H1 (cell line): ENCODE results near the gene CDKN1A. TPM values are rescaled to one million over a fixed set of nuclear protein-coding genes. Genes with fewer than 3 reads are reported as not detected.

Experiments
- CTCF ChIA-PET: fragments of 300-600 bp; sonication (Branson Sonifier 250); formaldehyde crosslinking; loops from one replicate; lab custom pipeline; 2021; ENCODE audit not compliant: partially characterized antibody; lab: Charles Lee
- POLR2A ChIA-PET: fragments of 300-600 bp; sonication (Branson Sonifier 250); formaldehyde crosslinking; loops from one replicate; lab custom pipeline; 2021; ENCODE audit warnings: inconsistent platforms; ENCODE audit not compliant: partially characterized antibody; lab: Charles Lee
- DNase-seq, 2 experiments: peaks; one replicate each; pipeline versions ENCODE4 v3.0.0 to v3.0.0-alpha.2; 2010 to 2022; ENCODE audit warnings: low spot score in 2 of 2, low read depth in 1 of 2, mixed read lengths in 1 of 2
- FAIRE-seq: peaks from 2 replicates; lab custom pipeline; 2011; peaks lifted over from hg19 to GRCh38; lab: Jason Lieb, UNC
- H2AFZ ChIP-seq: 2 replicates; pipeline ENCODE4 v1.8.1; 2012; ENCODE audit warnings: low read length, inconsistent platforms
- H2AK5ac ChIP-seq: 2 replicates; pipeline ENCODE4 v1.6.1; 2013; ENCODE audit warnings: low read depth, low read length
- H2BK120ac ChIP-seq: replicated peaks from 2 replicates; pipeline ENCODE3; 2013; ENCODE audit warnings: low read depth, low read length, inconsistent platforms
- H2BK12ac ChIP-seq: 2 replicates; pipeline ENCODE4 v1.6.1; 2013; ENCODE audit warnings: low read depth, low read length
- H2BK15ac ChIP-seq: 2 replicates; pipeline ENCODE4 v1.6.1; 2013; ENCODE audit warnings: low read length
- H2BK20ac ChIP-seq: 2 replicates; pipeline ENCODE4 v1.6.1; 2013; ENCODE audit warnings: low read length
- H2BK5ac ChIP-seq: 2 replicates; pipeline ENCODE4 v1.6.1; 2013; ENCODE audit warnings: low read depth, low read length
- H3K14ac ChIP-seq: 2 replicates; pipeline ENCODE4 v1.6.1; 2013; ENCODE audit warnings: inconsistent platforms; ENCODE audit not compliant: insufficient read length
- H3K18ac ChIP-seq: 2 replicates; pipeline ENCODE4 v1.6.1; 2013; ENCODE audit warnings: low read length; ENCODE audit errors: extremely low read depth
- H3K23ac ChIP-seq: 2 replicates; pipeline ENCODE4 v1.6.1; 2013; ENCODE audit warnings: inconsistent platforms; ENCODE audit not compliant: insufficient read length
- H3K23me2 ChIP-seq: 2 replicates; pipeline ENCODE4 v1.6.1; 2013; ENCODE audit warnings: low read depth, low read length
- H3K27ac ChIP-seq: 2 replicates; pipeline ENCODE4 v1.6.1; 2011; ENCODE audit warnings: low read depth, low read length, inconsistent platforms
- H3K27me3 ChIP-seq, 4 experiments: replicated peaks in 1 of 4; 1 replicate in 1 of 4; 2 replicates in 3 of 4; pipeline versions ENCODE4 v1.6.1 to v1.8.1; 2011 to 2013; ENCODE audit warnings: low read length in 3 of 4, mild to moderate bottlenecking in 3 of 4, inconsistent platforms in 2 of 4, mixed read lengths in 2 of 4, moderate library complexity in 1 of 4; ENCODE audit not compliant: control insufficient read depth in 3 of 4, insufficient read depth in 3 of 4; ENCODE audit errors: extremely low read depth in 1 of 4
- H3K36me3 ChIP-seq, 4 experiments: 2 replicates each; pipeline versions ENCODE4 v1.6.1 to v1.8.1; 2011 to 2013; ENCODE audit warnings: mild to moderate bottlenecking in 4 of 4, low read length in 3 of 4, moderate library complexity in 2 of 4, control low read depth in 1 of 4, inconsistent platforms in 1 of 4; ENCODE audit not compliant: insufficient read depth in 4 of 4, control insufficient read depth in 2 of 4
- H3K4ac ChIP-seq: replicated peaks from 2 replicates; pipeline ENCODE3; 2013; ENCODE audit warnings: low read length, low read depth, mixed read lengths, inconsistent platforms; ENCODE audit not compliant: insufficient read length
- H3K4me1 ChIP-seq, 4 experiments: replicated peaks in 1 of 4; 1 replicate in 1 of 4; 2 replicates in 3 of 4; pipeline versions ENCODE4 v1.6.1 to v1.8.1; 2011 to 2013; ENCODE audit warnings: low read length in 3 of 4, inconsistent platforms in 2 of 4, mixed read lengths in 1 of 4; ENCODE audit not compliant: insufficient read depth in 4 of 4, control insufficient read depth in 3 of 4
- H3K4me2 ChIP-seq, 2 experiments: 2 replicates each; pipeline versions ENCODE4 v1.6.1 to v1.8.1; 2011 to 2013; ENCODE audit warnings: low read depth in 2 of 2, low read length in 2 of 2, control low read depth in 1 of 2, inconsistent platforms in 1 of 2, mild to moderate bottlenecking in 1 of 2; ENCODE audit not compliant: insufficient read depth in 1 of 2
- H3K4me3 ChIP-seq, 4 experiments: fragments of 200-600, 300-600 bp in 1 of 4; sonication (generic), shearing (Covaris generic), sonication (Bioruptor Twin) in 1 of 4; 2 replicates each; pipeline versions ENCODE4 v1.5.1 to v1.8.1; 2011 to 2016; ENCODE audit warnings: low read length in 4 of 4, low read depth in 3 of 4, control low read depth in 2 of 4, inconsistent platforms in 2 of 4, mild to moderate bottlenecking in 2 of 4, mixed read lengths in 1 of 4, moderate library complexity in 1 of 4; ENCODE audit not compliant: insufficient read depth in 2 of 4; ENCODE audit errors: extremely low read depth in 1 of 4
- H3K56ac ChIP-seq: replicated peaks from 2 replicates; pipeline ENCODE3; 2013; ENCODE audit warnings: low read depth, mild to moderate bottlenecking, mixed read lengths, low read length, inconsistent platforms; ENCODE audit not compliant: insufficient read length
- H3K79me1 ChIP-seq: 2 replicates; pipeline ENCODE4 v1.6.1; 2013; ENCODE audit warnings: low read depth, low read length, control low read depth
- H3K79me2 ChIP-seq, 2 experiments: 2 replicates each; pipeline versions ENCODE4 v1.6.1 to v1.8.1; 2012 to 2013; ENCODE audit warnings: low read length in 2 of 2, mild to moderate bottlenecking in 2 of 2, inconsistent platforms in 1 of 2; ENCODE audit not compliant: insufficient read depth in 2 of 2, control insufficient read depth in 1 of 2
- H3K9ac ChIP-seq, 4 experiments: replicated peaks in 1 of 4; 1 replicate in 1 of 4; 2 replicates in 3 of 4; pipeline versions ENCODE4 v1.6.1 to v1.8.1; 2011 to 2013; ENCODE audit warnings: low read depth in 3 of 4, low read length in 3 of 4, control low read depth in 2 of 4, mild to moderate bottlenecking in 2 of 4, moderate library complexity in 2 of 4, inconsistent platforms in 1 of 4; ENCODE audit errors: extremely low read depth in 1 of 4
- H3K9me3 ChIP-seq, 2 experiments: 2 replicates each; pipeline versions ENCODE4 v1.6.1 to v1.8.1; 2012 to 2013; ENCODE audit warnings: mild to moderate bottlenecking in 2 of 2, moderate library complexity in 2 of 2, control low read depth in 1 of 2, inconsistent platforms in 1 of 2, low read depth in 1 of 2, low read length in 1 of 2, mixed read lengths in 1 of 2; ENCODE audit not compliant: insufficient read depth in 2 of 2
- H4K20me1 ChIP-seq, 2 experiments: replicated peaks in 1 of 2; 2 replicates each; pipeline versions ENCODE3 to v1.8.1; 2011 to 2013; ENCODE audit warnings: inconsistent platforms in 2 of 2, low read length in 2 of 2, mild to moderate bottlenecking in 1 of 2; ENCODE audit not compliant: insufficient read depth in 2 of 2, control insufficient read depth in 1 of 2
- H4K5ac ChIP-seq: 2 replicates; pipeline ENCODE4 v1.6.1; 2013; ENCODE audit warnings: low read length, low read depth, mixed read lengths, inconsistent platforms; ENCODE audit not compliant: insufficient read length
- H4K8ac ChIP-seq: 2 replicates; pipeline ENCODE4 v1.8.0; 2013; ENCODE audit warnings: mild to moderate bottlenecking, moderate library complexity, low read length, inconsistent platforms; ENCODE audit not compliant: insufficient read depth; ENCODE audit errors: extremely low read depth
- H4K91ac ChIP-seq: replicated peaks from 2 replicates; pipeline ENCODE3; 2013; ENCODE audit warnings: low read length, mixed read lengths, inconsistent platforms; ENCODE audit not compliant: insufficient read length
- EZH2 ChIP-seq: fragments of 200-600 bp; sonication (generic); IDR thresholded peaks from 2 replicates; pipeline ENCODE4 v1.7.1; 2012; ENCODE audit warnings: low read depth, mild to moderate bottlenecking, moderate library complexity, low read length, inconsistent platforms; ENCODE audit not compliant: severe bottlenecking
- GABPA ChIP-seq: IDR thresholded peaks from 2 replicates; pipeline ENCODE4 v1.6.1; 2011; ENCODE audit warnings: mild to moderate bottlenecking, low read length, moderate library complexity, borderline replicate concordance; ENCODE audit not compliant: insufficient read depth
- HDAC2 ChIP-seq, 2 experiments: fragments of 300-600 bp in 1 of 2; sonication (generic) in 1 of 2; IDR thresholded peaks; 2 replicates each; pipeline ENCODE4 v1.6.1; 2011 to 2012; ENCODE audit warnings: low read depth in 2 of 2, low read length in 2 of 2, mild to moderate bottlenecking in 2 of 2, moderate library complexity in 2 of 2, borderline replicate concordance in 1 of 2, inconsistent platforms in 1 of 2
- HDAC6 ChIP-seq: IDR thresholded peaks from one replicate; pipeline ENCODE4 v1.7.1; 2012; ENCODE audit warnings: low read depth, mild to moderate bottlenecking, inconsistent platforms, low read length, moderate library complexity
- JUN ChIP-seq: IDR thresholded peaks from 2 replicates; pipeline ENCODE4 v1.6.1; 2011; ENCODE audit warnings: low read depth, mild to moderate bottlenecking, improper control_type of control experiment, low read length
- KDM4A ChIP-seq: IDR thresholded peaks from one replicate; pipeline ENCODE4 v1.7.1; 2012; ENCODE audit warnings: low read depth, mild to moderate bottlenecking, moderate library complexity, low read length, inconsistent platforms; ENCODE audit not compliant: severe bottlenecking
- POLR2AphosphoS5 ChIP-seq: IDR thresholded peaks from 2 replicates; pipeline ENCODE4 v1.6.1; 2011; ENCODE audit warnings: low read depth, low read length
- RNF2 ChIP-seq: fragments of 200-900, 300-1000 bp; sonication (generic); IDR thresholded peaks from 2 replicates; pipeline ENCODE4 v1.7.1; 2016; ENCODE audit warnings: borderline replicate concordance, low read depth, mild to moderate bottlenecking, antibody characterized with exemption, low read length; ENCODE audit not compliant: poor library complexity, severe bottlenecking; ENCODE audit errors: missing control alignments
- SP2 ChIP-seq: IDR thresholded peaks from 2 replicates; pipeline ENCODE4 v1.6.1; 2012; ENCODE audit warnings: mild to moderate bottlenecking, low read length, inconsistent platforms
- TCF12 ChIP-seq: IDR thresholded peaks from 2 replicates; pipeline ENCODE4 v1.6.1; 2011; ENCODE audit warnings: low read depth, mild to moderate bottlenecking, low read length
- WGBS, 2 experiments: shearing (Covaris generic) in 1 of 2; methylation state at CpG; one replicate each; pipeline versions ENCODE4 v1.1.6 to v1.1.7; 2013 to 2015; ENCODE audit warnings: low lambda C conversion rate in 2 of 2, mixed read lengths in 2 of 2, inconsistent platforms in 1 of 2, low coverage in 1 of 2, missing lambda C conversion rate in 1 of 2; ENCODE audit not compliant: insufficient replicate concordance in 2 of 2, insufficient coverage in 1 of 2, insufficient read length in 1 of 2; ENCODE audit errors: extremely low coverage in 1 of 2, missing lambda C conversion rate in 1 of 2; 5-methylcytosine and 5-hydroxymethylcytosine counted together
- polyA plus RNA-seq, 7 experiments: library from polyadenylated mRNA; depleted of rRNA in 3 of 7; stranded (reverse) in 5 of 7; unstranded in 2 of 7; fragments of >200 nt in 5 of 7; fragments of 200-250 nt in 2 of 7; gene quantifications; 1 replicate in 5 of 7; 2 replicates in 1 of 7; 4 replicates in 1 of 7; pipeline versions ENCODE4 v1.2.1 to v1.2.3, GENCODE V29; 2011 to 2013; ENCODE audit warnings: missing spikeins in 2 of 7, mixed read lengths in 2 of 7
- total RNA-seq: library from RNA; stranded (reverse); fragmentation: NEBNext Ultra II Directional; extraction: Animal tissue kit (Norgen Biotek cat#: 25700); gene quantifications from 2 replicates; pipeline ENCODE4 v1.2.1, GENCODE V29; 2021

Gene CDKN1A
- total and polyA plus RNA-seq, 2 of the 8 experiments (the other 6 are each of a cell fraction or from before 2014, with no cell fraction given) = 15.2 to 36.0 TPM

DNA sequence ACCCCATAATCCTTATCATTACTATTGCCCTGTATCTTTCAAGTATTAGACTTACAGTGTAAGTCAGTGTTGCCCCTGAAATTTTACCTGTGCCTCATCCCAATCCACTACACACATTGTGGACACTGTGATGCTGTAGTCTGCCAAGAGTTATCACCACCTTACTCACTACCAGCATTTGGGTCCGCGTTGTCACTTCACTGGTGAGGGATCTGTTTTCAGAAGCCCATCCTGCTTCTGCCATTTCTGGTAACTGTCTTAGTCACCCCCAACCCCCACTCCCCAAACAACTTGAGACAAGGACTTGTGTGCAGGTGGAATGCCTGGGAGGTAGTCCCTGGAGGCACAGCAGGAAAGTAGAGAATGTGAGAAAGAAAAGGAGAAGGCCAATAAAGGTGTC is 13.1 kb downstream of the CDKN1A start:
- DNase-seq (no peak), FAIRE-seq (no peak)
- POLR2A ChIA-PET = no interaction called here
- TF ChIP-seq POLR2AphosphoS5 = no peak
- TF ChIP-seq HDAC6 = no peak
- TF ChIP-seq HDAC2 (IDR thresholded peaks at IDR 0.05; ENCODE audit: borderline replicate concordance in 1 of 2, low read depth in 2 of 2, low read length in 2 of 2) = no peak
- no peak for TF ChIP-seq RNF2
- no peak for TF ChIP-seq SP2
- TF ChIP-seq EZH2 = no peak
- no peak for TF ChIP-seq JUN
- no peak for TF ChIP-seq GABPA
- TF ChIP-seq KDM4A = no peak
- no peak for TF ChIP-seq TCF12

More for the DNA sequence above, 13.1 kb downstream of the CDKN1A start:
- no peak overlapping the region for H2BK15ac ChIP-seq
- no peaks in the 10 kb centered on the region for H3K4me1 ChIP-seq
- no peak overlapping the region for H3K23ac ChIP-seq
- no peak overlapping the region for H2BK5ac ChIP-seq
- H4K5ac ChIP-seq = no peak overlapping the region
- H3K79me2 ChIP-seq = no peaks in the 10 kb centered on the region
- H4K20me1 ChIP-seq = peaks cover 0 to 4% of the 10 kb centered on the region in 2 experiments
- no peak overlapping the region for H2BK120ac ChIP-seq
- no peak overlapping the region for H3K4me3 ChIP-seq
- no peaks in the 10 kb centered on the region for H3K79me1 ChIP-seq
- no peak overlapping the region for H3K9ac ChIP-seq
- H2AFZ ChIP-seq = no peak overlapping the region
- no peak overlapping the region for H2BK12ac ChIP-seq
- H3K4me2 ChIP-seq = no peak overlapping the region
- H4K8ac ChIP-seq = no peak overlapping the region
- CTCF ChIA-PET = interaction anchor here (1.2 to 1.8 kb wide), 3 partner anchors 10 to 69 kb away, joined by 3 to 9 read pairs (median 7); no protein-coding TSS in a partner anchor
- no peaks in the 10 kb centered on the region for H3K9me3 ChIP-seq
- H2AK5ac ChIP-seq = no peak overlapping the region
- no peaks in the 10 kb centered on the region for H3K27me3 ChIP-seq
- peaks cover 0 to 3% (median 2%) of the 10 kb centered on the region in 4 experiments; a peak in 1 of 8 replicates for H3K36me3 ChIP-seq
- no peak overlapping the region for H3K4ac ChIP-seq
- H3K27ac ChIP-seq = no peak overlapping the region
- no peak overlapping the region for H3K14ac ChIP-seq
- no peak overlapping the region for H4K91ac ChIP-seq
- 100% methylated on average over 2 of the region's 2 CpGs; no CpG with 5 or more reads in 1 of the 2 experiments for WGBS, 2 experiments
- no peak overlapping the region for H3K56ac ChIP-seq
- H3K18ac ChIP-seq = no peak overlapping the region
- H2BK20ac ChIP-seq = no peak overlapping the region
- no peaks in the 10 kb centered on the region for H3K23me2 ChIP-seq
